ENCODE results near the gene PDZD11.
"Not testable (repeated sequence)": the region's sequence is repeated elsewhere in the genome, so short reads cannot be mapped to it uniquely, and the experiment has no call there.

The PDZD11 gene

GRCh38 chrX:70244881-70245280 is 44.8 kb downstream of the PDZD11 start:
- TF ChIP-seq, protein P1, sequence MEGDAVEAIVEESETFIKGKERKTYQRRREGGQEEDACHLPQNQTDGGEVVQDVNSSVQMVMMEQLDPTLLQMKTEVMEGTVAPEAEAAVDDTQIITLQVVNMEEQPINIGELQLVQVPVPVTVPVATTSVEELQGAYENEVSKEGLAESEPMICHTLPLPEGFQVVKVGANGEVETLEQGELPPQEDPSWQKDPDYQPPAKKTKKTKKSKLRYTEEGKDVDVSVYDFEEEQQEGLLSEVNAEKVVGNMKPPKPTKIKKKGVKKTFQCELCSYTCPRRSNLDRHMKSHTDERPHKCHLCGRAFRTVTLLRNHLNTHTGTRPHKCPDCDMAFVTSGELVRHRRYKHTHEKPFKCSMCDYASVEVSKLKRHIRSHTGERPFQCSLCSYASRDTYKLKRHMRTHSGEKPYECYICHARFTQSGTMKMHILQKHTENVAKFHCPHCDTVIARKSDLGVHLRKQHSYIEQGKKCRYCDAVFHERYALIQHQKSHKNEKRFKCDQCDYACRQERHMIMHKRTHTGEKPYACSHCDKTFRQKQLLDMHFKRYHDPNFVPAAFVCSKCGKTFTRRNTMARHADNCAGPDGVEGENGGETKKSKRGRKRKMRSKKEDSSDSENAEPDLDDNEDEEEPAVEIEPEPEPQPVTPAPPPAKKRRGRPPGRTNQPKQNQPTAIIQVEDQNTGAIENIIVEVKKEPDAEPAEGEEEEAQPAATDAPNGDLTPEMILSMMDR (IDR thresholded peaks at IDR 0.05; ENCODE audit: poor library complexity, severe bottlenecking): no peak
- Histone ChIP-seq H3K27ac (ENCODE audit: poor library complexity, severe bottlenecking) (no peak overlapping the region), H3K36me3 (ENCODE audit: low read depth) (no peaks in the 10 kb centered on the region), H3K27me3 (ENCODE audit: insufficient read depth, poor library complexity, severe bottlenecking) (no peaks in the 10 kb centered on the region), H3K4me3 (ENCODE audit: severe bottlenecking) (no peak overlapping the region), H3K9me3 (ENCODE audit: severe bottlenecking) (no peaks in the 10 kb centered on the region), H3K4me1 (ENCODE audit: insufficient read depth, poor library complexity, severe bottlenecking) (no peaks in the 10 kb centered on the region)
- DNase-seq (ENCODE audit: low spot score): no peak
- ATAC-seq (ENCODE audit: low read depth): no peak

- H3K4me1 ChIP-seq (ENCODE audit: insufficient read depth, poor library complexity, severe bottlenecking): not testable (repeated sequence)
Measured at GRCh38 chrX:70243601-70244000, 46.1 kb downstream of the PDZD11 start.

GRCh38 chrX:70241501-70241900 is 48.2 kb downstream of the PDZD11 start:
- Histone ChIP-seq H3K4me3 (ENCODE audit: severe bottlenecking) (no peak overlapping the region), H3K4me1 (ENCODE audit: insufficient read depth, poor library complexity, severe bottlenecking) (no peaks in the 10 kb centered on the region), H3K27me3 (ENCODE audit: insufficient read depth, poor library complexity, severe bottlenecking) (no peaks in the 10 kb centered on the region), H3K9me3 (ENCODE audit: severe bottlenecking) (no peaks in the 10 kb centered on the region), H3K27ac (ENCODE audit: poor library complexity, severe bottlenecking) (no peak overlapping the region), H3K36me3 (ENCODE audit: low read depth) (no peaks in the 10 kb centered on the region)
- TF ChIP-seq, protein P1 (IDR thresholded peaks at IDR 0.05; ENCODE audit: poor library complexity, severe bottlenecking): no peak
- ATAC-seq (ENCODE audit: low read depth): no peak
- no peak for DNase-seq (ENCODE audit: low spot score)

More at GRCh38 chrX:70243601-70244000, 46.1 kb downstream of the PDZD11 start:
- H3K27ac ChIP-seq (ENCODE audit: poor library complexity, severe bottlenecking); H3K4me3 ChIP-seq (ENCODE audit: severe bottlenecking); H3K27me3 ChIP-seq (ENCODE audit: insufficient read depth, poor library complexity, severe bottlenecking); ATAC-seq (ENCODE audit: low read depth); DNase-seq (ENCODE audit: low spot score); H3K9me3 ChIP-seq (ENCODE audit: severe bottlenecking); H3K36me3 ChIP-seq (ENCODE audit: low read depth): not testable (repeated sequence)

DNA sequence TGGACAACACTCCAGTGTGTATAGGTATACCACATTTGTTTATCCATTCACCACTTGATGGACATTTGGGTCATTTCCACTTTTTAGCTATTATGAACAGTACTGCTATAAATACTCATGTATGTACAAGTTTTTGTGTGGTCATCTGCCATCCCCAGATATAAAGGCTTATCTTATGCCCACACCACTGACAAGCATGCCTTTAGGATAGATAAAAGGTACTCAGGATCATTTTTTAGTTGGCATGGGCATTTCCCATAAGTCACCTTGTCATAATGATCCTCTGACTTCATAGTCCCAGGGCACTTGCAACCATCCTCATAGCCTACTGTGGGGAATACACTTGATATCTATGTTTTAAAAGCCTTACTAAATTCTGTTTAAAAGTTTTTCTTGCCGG is 49.0 kb downstream of the PDZD11 start:
- no peaks in the 10 kb centered on the region for H3K27me3 ChIP-seq (ENCODE audit: insufficient read depth, poor library complexity, severe bottlenecking)
- H3K4me3 ChIP-seq (ENCODE audit: severe bottlenecking): no peak overlapping the region
- no peaks in the 10 kb centered on the region for H3K9me3 ChIP-seq (ENCODE audit: severe bottlenecking)
- TF ChIP-seq, protein P1 (IDR thresholded peaks at IDR 0.05; ENCODE audit: poor library complexity, severe bottlenecking): no peak
- DNase-seq (ENCODE audit: low spot score): no peak
- no peaks in the 10 kb centered on the region for H3K4me1 ChIP-seq (ENCODE audit: insufficient read depth, poor library complexity, severe bottlenecking)
- H3K27ac ChIP-seq (ENCODE audit: poor library complexity, severe bottlenecking): no peak overlapping the region
- ATAC-seq (ENCODE audit: low read depth): no peak
- H3K36me3 ChIP-seq (ENCODE audit: low read depth): no peaks in the 10 kb centered on the region

Data from RWPE2 (cell line).